SK-N-MC (cell line): Measurements from ENCODE around the gene FILIP1L.
A peak's percentile ranks its signal among the peaks of the same experiment; 100 is the strongest.

Experiments
- DNase-seq: peaks from one replicate; pipeline ENCODE4 v3.0.0-alpha.2; 2011; ENCODE audit warnings: low read depth, low spot score
- H3K27ac ChIP-seq: fragments of 200-600 bp; sonication (generic); 2 replicates; pipeline ENCODE4 v1.5.1; 2016; ENCODE audit warnings: mixed run types
- H3K36me3 ChIP-seq: fragments of 200-600 bp; sonication (generic); 2 replicates; pipeline ENCODE4 v1.6.1; 2017; ENCODE audit warnings: antibody characterized with exemption, low read length, mixed read lengths; ENCODE audit not compliant: insufficient read depth
- H3K4me3 ChIP-seq: fragments of 200-600 bp; sonication (generic); 2 replicates; pipeline ENCODE4 v1.5.1; 2016
- H3K9ac ChIP-seq: fragments of 200-600 bp; sonication (generic); 2 replicates; pipeline ENCODE4 v1.8.0; 2017; ENCODE audit warnings: mixed run types, mixed read lengths; ENCODE audit not compliant: insufficient read length
- H3K9me3 ChIP-seq: fragments of 200-600 bp; sonication (generic); 2 replicates; pipeline ENCODE4 v1.6.1; 2017; ENCODE audit warnings: low read depth, mild to moderate bottlenecking, antibody characterized with exemption, low read length, moderate library complexity, mixed read lengths
- EZH2 ChIP-seq: fragments of 200-600 bp; sonication (generic); IDR thresholded peaks from one replicate; pipeline ENCODE4 v1.6.1; 2017; ENCODE audit warnings: antibody characterized with exemption
- FOXP2 ChIP-seq: optimal IDR thresholded peaks from 2 replicates; pipeline ENCODE3; 2011; ENCODE audit warnings: mild to moderate bottlenecking, moderate library complexity; ENCODE audit not compliant: insufficient read depth; ENCODE audit errors: extremely low read length, control extremely low read depth
- POLR2AphosphoS5 ChIP-seq: IDR thresholded peaks from 2 replicates; pipeline ENCODE4 v1.6.1; 2012; ENCODE audit warnings: mild to moderate bottlenecking, low read depth, low read length, borderline replicate concordance

The FILIP1L gene

DNA sequence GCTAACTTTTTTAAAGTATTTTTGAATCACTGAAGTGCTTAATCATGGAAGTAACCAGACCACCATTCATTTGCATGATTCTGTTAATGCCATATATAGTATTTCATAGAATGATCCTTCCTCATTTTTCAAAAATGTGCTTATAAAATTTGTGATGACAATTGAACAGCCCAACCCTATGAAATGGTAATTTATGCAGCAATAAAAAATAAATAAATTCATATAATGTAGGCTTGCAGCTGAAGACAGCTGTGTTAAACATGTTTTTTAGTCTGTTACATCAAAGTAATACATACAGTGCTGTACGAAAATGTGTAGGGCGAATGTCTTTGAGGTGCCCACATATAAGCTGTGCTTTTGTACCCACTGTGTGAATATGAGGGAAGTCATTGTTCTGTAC, 131.7 kb downstream of the FILIP1L start:
- H3K9me3 ChIP-seq, result no peaks in the 10 kb centered on the region
- no peak overlapping the region for H3K4me3 ChIP-seq
- no peak for DNase-seq
- H3K36me3 ChIP-seq, result no peaks in the 10 kb centered on the region
- TF ChIP-seq FOXP2 (no peak), POLR2AphosphoS5 (no peak), EZH2 (no peak)
- no peak overlapping the region for H3K9ac ChIP-seq
- peak overlapping the region; percentile 61; the same call in 1 of the 2 replicates for H3K27ac ChIP-seq

DNA sequence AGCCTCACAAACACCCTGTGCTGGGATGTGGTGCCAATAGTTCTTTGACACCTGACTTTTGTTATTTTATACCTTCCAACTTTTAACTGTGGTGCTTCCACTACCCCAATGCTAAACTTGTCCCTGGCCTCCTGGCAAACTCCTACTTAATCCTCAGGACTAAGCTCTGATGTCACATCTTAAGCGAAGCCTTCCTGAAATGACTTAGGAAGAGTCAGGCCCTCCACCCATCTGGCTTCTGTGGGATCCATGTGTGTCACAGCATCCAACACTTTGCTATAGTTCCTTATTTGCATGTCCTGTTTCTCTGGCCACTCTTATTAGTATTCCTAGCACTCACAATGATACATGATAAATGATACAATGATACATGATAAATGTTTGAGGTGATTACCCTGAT, 133.2 kb downstream of the FILIP1L start:
- Histone ChIP-seq H3K27ac (no peak overlapping the region), H3K9me3 (no peaks in the 10 kb centered on the region), H3K9ac (no peak overlapping the region), H3K36me3 (no peaks in the 10 kb centered on the region), H3K4me3 (no peak overlapping the region)
- TF ChIP-seq POLR2AphosphoS5 (no peak), FOXP2 (no peak), EZH2 (no peak)
- no peak for DNase-seq

DNA sequence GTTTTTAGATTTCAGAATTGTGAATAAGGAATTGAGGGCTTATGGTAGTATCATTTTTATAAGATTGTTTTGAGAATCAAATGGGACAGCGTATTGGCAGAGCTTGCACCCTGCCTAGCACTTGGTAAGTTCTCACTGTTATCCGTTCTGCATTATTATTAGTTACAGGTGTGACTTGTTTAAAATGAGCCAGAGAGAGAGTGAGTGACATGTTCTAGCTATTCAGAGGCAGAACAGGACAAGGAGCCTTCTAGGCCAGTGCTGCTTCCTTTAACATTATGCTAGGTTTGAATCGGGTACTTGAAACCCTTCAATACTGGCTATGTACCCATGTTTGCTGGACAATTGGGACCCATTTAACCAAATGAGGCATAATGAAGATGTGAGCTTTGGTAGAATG, 133.7 kb downstream of the FILIP1L start:
- H3K9ac ChIP-seq, result no peak overlapping the region
- TF ChIP-seq POLR2AphosphoS5 (no peak), FOXP2 (no peak), EZH2 (no peak)
- H3K4me3 ChIP-seq, result no peak overlapping the region
- no peaks in the 10 kb centered on the region for H3K9me3 ChIP-seq
- H3K36me3 ChIP-seq, result no peaks in the 10 kb centered on the region
- no peak for DNase-seq
- no peak overlapping the region for H3K27ac ChIP-seq

DNA sequence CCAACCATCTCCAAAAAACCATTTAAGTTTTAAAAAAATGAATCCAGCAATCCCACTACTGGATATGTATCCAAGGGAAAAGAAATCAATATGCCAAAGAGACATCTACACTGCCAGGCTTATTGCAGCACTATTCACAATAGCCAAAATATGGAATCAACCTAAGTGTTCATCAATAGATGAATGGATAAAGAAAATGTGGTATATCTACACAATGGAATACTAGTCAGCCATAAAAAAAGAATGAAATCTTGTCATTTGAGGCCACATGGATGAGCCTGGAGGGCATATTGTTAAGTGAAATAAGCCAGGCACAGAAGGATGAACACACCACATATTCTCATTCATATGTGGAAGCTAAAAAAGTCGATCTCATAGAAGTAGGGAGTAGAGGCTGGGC, 136.1 kb downstream of the FILIP1L start:
- Histone ChIP-seq H3K27ac (no peak overlapping the region), H3K4me3 (no peak overlapping the region), H3K36me3 (no peaks in the 10 kb centered on the region), H3K9ac (no peak overlapping the region), H3K9me3 (no peaks in the 10 kb centered on the region)
- TF ChIP-seq FOXP2 (no peak), POLR2AphosphoS5 (no peak), EZH2 (no peak)
- no peak for DNase-seq

DNA sequence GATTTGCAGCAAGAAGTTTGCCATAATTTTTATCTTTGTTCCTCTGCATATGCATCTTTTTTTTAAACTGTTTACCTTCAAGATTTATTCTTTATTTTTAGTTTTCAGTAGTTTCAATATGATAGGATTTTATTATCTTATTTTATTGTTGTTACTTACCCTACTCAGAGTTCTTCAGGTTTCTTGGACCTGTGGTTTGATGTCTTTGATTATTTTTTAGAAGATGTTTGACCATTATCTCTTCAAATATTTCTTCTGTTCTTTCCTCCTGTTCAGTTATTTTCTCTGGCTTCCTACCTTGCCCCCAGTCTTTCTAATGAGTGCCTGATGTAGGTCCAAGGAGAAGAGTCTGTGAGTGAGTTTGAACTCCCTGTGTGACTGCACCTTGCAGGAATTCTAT, 137.7 kb downstream of the FILIP1L start:
- H3K9ac ChIP-seq, result no peak overlapping the region
- TF ChIP-seq EZH2 (no peak), FOXP2 (no peak), POLR2AphosphoS5 (no peak)
- no peak overlapping the region for H3K4me3 ChIP-seq
- no peaks in the 10 kb centered on the region for H3K36me3 ChIP-seq
- DNase-seq, result no peak
- no peak overlapping the region for H3K27ac ChIP-seq
- H3K9me3 ChIP-seq, result no peaks in the 10 kb centered on the region

DNA sequence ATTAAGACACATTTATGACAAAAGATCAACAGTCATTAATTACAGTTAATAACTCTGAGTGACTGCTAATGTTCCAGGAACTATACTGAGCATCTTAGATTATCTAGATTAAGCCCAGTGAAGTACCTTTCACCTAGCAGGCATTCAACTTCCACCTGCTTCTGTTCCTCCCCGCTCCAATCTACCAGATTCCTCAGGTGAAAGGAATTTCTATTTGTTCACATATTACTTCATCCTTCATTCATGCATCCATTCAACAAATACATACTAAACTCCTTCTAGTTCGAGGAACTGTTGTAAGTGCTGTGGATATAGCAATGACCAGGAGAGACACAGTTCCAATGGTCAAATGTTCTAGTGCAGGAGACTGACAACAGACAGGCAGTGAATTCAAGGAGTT, 139.3 kb downstream of the FILIP1L start:
- no peak for DNase-seq
- Histone ChIP-seq H3K36me3 (no peaks in the 10 kb centered on the region), H3K4me3 (no peak overlapping the region), H3K27ac (no peak overlapping the region), H3K9ac (no peak overlapping the region), H3K9me3 (no peaks in the 10 kb centered on the region)
- TF ChIP-seq EZH2 (no peak), FOXP2 (no peak), POLR2AphosphoS5 (no peak)

DNA sequence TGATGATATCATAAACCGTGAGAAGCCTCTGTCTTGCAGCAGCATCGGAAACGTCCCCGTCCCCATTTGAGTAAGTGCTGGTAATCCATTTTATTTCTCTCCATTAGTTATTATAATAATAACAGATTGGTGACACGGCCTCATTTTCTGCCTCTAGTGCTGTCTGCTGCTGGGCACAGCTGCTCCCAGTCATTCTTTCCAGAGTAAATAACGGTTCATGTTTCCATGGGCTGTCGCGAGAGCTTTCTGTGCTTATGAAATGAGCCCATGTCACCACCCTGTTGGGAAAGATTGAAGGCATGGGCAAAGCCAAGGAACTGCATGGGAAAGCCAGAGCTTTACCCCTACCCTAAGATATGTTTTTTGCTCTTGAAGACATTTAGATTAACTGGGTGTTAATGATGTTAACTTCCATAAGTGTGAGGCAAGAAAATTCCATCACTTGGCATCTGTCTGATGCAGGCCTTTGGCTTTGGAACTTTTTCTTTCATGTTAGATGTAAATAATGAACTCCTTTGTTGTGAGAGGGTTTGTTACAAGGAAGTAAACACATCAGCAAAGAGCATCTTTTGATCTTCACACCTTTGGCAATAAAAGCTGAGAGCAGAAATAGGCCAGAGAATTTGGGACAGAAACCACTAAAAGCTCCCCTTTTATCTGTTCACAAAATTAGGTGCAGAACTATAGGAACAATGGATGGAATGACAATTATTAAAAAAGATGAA, 141.8 kb downstream of the FILIP1L start:
- Histone ChIP-seq H3K9ac (no peak overlapping the region), H3K4me3 (no peak overlapping the region), H3K36me3 (no peaks in the 10 kb centered on the region), H3K9me3 (no peaks in the 10 kb centered on the region), H3K27ac (no peak overlapping the region)
- DNase-seq, result no peak
- no peak for TF ChIP-seq FOXP2
- no peak for TF ChIP-seq EZH2
- TF ChIP-seq POLR2AphosphoS5, result no peak

DNA sequence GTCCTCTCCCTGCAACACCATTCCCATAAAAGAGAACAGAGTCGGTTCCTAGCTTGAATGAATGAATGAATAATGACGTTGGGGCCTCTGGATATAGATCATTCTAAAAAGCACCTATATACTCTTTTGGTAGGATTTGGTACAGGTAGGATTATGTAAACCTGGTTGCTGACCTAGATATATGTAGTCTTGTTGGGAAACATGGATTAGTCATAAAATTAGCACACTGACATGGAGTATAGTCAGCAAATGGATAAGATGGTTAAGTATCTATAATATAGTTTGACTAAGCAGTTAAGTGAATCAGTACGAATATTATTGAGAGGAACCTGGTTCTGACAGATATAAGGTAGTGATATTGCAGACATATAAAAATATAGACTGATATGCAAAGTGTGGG, 142.5 kb downstream of the FILIP1L start:
- no peaks in the 10 kb centered on the region for H3K36me3 ChIP-seq
- no peak for DNase-seq
- TF ChIP-seq POLR2AphosphoS5, result no peak
- no peak for TF ChIP-seq FOXP2
- no peak for TF ChIP-seq EZH2
- no peak overlapping the region for H3K9ac ChIP-seq
- H3K27ac ChIP-seq, result no peak overlapping the region
- no peaks in the 10 kb centered on the region for H3K9me3 ChIP-seq
- no peak overlapping the region for H3K4me3 ChIP-seq

DNA sequence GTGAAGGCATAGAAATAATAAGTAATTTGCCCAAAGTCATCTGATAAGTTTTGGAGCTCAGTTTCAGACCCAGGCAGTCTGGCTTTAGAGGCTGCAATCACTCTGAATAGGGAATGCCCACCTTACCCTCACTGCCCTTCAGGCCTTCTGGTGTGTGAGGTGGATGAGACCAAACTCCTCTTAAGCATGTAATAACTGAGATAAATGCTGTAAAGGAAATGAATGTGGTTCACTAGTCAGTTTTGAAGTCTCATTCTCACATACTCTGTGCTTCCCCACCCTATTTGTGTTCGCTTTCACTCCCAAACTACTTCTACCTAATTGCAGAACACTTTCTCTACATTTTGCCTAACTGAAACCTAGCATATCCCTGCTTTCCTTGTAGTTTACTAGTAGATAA, 144.1 kb downstream of the FILIP1L start:
- no peak overlapping the region for H3K27ac ChIP-seq
- H3K9ac ChIP-seq, result no peak overlapping the region
- no peak for DNase-seq
- H3K9me3 ChIP-seq, result no peaks in the 10 kb centered on the region
- H3K4me3 ChIP-seq, result no peak overlapping the region
- no peaks in the 10 kb centered on the region for H3K36me3 ChIP-seq
- TF ChIP-seq POLR2AphosphoS5 (no peak), FOXP2 (no peak), EZH2 (no peak)
